CD4-positive, alpha-beta T cell treated with Interleukin-4 for 1 hour (primary cell): ENCODE results near the gene AKAP9.
"Not testable (repeated sequence)": the region's sequence is repeated elsewhere in the genome, so short reads cannot be mapped to it uniquely, and the experiment has no call there.

Source experiments
- DNase-seq, 2 donors: peaks; one replicate each; pipeline ENCODE4 v3.0.0-alpha.2; 2020 to 2022

Gene AKAP9

DNA sequence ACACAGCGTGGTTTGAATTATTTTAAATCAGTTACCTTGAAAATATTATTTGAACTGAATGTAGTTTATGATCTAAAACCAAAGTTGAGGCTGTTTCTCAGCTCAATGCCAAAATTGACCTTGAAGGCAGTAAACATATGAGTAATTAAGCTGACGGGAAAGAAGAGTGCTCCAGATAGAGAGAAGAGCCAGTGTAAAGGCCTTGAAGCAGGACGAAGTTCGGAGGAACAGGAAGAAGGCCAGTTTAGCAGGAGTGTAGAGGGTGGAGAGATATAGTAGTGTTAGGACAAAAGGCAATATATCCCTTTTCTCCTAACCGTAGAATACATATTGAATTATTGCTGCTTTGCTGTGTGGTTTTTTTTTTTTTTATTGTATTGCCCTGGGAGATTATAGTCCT is 130.4 kb downstream of the AKAP9 start:
- no peak for DNase-seq

DNA sequence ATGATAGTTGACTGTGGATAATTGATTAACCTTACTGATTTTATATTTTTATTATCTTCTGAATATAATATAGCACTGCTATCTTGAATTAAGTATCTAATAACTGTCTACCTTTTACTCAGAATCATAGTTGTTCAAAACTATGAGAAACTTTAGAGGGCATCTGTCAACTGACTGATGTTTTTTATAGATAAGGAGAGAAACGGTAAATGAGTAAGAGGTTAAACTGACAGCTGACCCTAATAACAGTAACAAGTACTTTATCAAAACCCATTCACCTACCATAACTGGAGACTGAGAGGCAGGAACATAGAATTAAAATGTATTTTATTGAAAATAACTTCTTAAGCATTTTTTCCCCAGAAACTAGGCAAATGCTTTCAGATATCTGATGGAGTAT is 131.5 kb downstream of the AKAP9 start:
- DNase-seq: no peak

DNA sequence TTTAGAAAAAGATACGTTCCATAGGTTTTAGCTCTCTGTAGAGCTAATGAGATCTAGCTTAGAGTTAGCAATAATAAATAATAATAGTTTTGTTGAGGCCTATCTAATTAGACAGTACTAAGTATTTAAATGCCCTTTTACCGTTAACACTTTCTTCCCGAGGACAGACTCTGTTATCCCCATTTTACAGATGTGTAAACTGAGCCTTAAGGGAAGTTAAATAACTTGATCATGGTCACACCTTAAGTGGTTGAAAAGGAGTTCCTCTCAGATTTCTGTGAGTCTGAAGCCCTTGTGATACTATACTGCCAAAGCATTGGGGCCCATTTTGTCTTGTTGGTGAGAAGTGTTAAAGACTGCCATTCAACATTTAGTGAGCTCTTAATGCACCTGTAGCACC is 132.0 kb downstream of the AKAP9 start:
- no peak for DNase-seq

DNA sequence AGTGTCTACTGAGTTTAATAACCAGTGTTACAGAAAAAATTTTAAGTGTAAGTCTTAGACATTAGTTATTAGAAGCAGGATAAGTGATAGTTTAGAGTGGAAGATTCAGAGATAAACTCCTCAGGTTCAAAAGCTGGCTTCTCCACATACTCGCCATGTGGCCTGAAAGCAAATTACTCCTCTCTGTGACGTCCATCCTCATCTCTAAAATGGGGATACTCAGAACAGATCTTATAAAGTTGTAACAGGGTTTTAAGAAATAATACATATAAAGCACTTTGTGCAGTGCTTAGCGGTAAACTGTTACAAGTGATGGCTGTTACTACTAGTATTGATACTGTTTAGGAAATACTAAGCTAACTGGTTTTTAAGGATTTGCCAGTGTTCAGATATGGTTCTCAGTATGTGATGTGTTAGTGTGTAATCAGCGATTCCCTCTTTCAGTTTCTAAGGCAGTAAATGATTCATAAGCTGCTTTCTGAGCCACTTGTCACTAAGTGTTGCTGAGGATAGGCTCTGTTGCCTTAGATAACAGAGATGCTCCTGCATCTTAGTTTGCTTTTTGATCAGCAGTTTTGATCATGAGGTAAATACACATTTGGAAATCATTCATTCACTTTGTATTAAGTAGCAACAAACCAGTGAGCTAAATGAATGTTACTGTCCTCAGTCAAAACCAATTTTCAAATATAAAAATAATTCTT is 134.9 kb downstream of the AKAP9 start:
- no peak for DNase-seq

DNA sequence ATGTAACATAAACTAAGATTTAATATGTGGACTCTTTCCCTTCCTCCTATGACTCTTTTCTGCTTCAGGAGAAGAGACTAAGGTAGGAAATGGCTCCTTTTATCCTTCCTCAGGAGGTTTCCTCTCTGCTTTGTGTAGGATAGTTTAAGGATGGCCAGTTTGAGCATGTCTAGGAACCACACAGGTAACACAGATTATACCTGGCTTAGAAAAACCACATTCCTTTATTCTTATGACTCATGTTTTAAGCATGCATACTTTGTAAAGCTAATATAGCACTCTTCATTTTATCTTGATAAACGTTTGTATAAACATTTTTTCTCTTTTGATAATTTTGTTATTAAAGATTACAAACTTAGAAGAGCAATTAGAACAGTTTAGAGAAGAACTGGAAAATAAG is 135.8 kb downstream of the AKAP9 start:
- DNase-seq: no peak

DNA sequence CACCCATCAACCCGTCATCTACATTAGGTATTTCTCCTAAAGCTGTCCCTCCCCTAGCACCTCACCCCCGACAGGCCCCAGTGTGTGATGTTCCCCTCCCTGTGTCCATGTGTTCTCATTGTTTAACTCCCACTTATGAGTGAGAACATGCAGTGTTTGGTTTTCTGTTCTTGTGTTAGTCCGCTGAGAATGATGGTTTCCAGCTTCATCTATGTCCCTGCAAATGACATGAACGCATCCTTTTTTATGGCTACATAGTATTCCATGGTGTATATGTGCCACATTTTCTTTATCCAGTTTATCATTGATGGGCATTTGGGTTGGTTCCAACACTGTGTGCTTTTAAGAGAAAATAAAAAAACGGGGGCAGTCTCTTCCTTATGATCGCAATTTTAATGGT is 143.3 kb downstream of the AKAP9 start:
- not testable (repeated sequence) for DNase-seq

DNA sequence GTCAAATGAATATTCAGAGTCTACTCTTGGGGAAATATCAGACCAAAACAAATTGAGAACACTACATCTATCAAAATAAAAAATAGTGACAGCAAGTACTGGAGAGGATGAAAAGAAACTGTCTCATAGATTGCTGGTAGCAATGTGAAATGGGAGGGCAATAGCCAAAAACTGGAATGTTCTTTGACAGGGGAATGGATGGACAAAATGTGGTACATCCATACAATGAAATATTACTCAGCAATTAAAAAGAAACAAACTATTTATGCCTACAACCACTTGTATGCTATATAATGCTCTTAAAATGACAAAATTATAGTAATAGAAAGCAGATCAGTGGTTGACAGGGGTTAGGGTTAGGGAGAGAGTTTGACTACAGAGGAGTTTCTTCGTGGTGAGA is 147.6 kb downstream of the AKAP9 start:
- DNase-seq: no peak

DNA sequence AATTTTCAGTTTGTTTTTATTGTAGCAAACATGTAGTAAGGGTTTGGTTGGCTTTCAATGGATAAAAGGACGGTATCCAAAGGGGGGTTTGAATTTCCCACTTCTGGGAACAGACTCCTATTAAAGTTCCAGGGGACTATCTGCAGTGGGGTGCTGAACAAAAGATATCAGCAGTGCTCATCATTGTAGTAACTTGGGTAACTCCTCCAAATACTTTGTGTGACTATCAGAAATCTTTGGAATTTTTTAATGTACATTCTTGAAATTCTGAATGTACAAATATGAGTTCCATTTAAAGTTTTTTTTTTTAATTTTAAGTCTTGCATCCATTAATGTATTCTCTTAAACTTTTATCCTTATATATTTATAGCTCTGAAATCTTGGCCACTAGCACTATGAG is 151.5 kb downstream of the AKAP9 start:
- no peak for DNase-seq

DNA sequence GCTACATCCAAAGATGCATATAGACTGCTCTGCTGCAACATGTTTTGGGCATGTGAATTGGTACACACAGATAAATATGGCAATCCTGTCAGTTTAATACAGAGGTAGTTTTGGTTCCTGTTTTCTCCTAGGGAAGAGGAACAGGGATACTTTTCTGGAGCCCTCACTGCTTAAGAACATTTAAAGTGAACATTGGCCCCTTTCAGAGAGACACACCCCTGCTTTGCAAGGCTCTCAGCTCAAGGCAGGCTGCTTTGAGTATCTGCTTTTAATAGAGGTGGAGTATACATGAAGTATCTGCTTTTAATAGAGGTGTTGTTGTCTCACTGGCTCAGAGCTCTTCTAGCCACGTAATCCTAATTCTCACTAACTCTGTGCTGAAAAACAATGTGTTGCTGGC is 154.7 kb downstream of the AKAP9 start:
- no peak for DNase-seq

DNA sequence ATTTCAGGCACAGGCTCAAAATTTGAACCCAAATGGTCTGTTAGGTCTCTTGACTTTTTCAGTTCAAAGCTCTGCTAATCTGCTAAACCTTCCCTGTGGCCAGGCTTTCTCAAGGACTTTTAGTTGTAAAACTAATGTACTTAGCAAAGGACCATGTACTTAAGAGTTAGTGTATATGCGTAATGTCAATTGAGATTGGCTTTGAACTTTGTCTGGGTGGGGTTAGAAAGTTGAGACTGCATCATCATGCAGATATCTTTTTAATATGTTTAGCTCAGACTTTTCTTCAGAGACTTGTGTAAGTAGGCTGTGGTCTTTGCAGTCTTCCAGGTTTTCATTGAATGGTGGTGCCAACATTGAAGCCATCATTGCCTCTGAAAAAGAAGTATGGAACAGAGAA is 159.9 kb downstream of the AKAP9 start:
- DNase-seq: no peak

DNA sequence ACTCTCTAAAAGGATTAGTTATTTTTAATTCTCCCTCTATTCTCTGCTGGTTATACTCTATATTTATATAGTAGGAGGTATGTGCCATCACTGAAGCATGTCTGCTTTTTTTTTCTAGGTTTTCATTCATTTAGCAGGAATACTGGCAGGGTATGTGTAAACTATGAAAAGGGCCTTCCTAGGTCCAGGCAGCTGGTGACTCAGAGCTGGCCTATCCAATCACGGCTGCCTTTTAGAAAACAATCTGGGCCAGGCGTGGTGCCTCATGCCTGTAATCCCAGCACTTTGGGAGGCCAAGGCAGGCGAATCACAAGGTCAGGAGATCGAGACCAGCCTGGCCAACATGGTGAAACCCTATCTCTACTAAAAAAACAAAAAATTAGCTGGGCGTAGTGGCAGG is 162.2 kb downstream of the AKAP9 start:
- not testable (repeated sequence) for DNase-seq

DNA sequence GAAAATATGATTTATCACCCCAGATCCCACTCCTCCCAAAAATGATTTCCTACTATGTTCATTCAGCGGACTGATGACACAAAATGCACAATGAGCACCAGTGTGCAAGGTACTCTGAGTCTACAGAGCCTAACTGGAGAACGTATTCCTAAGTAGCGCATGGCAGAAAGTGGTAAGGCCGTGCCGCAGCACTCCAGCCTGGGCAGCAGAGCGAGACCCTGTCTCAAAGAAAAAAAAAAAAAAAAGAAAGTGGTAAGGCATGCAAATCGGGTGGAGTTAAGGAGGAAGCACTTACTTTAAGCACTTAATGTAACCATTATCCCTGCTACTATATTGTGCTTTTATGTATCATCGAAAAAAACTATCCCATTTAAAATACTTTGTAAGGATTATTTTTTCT is 168.2 kb downstream of the AKAP9 start:
- no peak for DNase-seq

DNA sequence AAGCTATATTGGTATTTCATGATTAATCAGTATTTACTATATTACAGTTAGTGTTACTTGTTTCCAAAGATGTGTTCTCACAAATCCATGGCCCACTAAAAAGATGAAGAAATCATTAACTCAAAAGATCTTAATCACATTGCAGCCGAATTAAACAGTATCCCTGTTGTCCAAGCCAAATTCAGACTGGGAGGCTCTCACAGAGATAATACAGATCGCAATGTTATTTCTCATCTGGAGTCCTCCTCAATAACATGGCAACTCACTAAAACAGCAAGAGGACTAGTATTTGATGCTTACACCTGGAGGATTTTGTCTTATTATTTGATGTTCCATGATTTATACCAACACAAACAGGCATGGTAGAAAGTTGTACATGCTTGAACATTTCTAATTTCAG is 170.2 kb downstream of the AKAP9 start:
- no peak for DNase-seq

DNA sequence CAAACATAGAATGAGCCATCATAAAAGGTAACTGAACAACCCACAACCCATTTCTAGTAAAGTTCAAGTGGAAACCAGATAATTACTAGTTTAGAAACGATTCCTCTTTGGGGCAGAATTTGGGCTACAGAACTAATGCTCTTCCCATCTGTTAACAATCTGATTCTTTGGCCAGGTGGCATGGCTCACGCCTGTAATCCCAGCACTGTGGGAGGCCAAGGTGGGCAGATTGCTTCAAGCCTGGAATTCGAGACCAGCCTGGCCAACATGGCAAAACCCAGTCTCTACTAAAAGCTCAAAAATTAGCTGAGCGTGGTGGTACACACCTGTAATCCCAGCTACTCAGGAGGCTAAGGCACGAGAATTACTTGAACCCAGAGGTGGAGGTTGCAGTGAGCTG is 175.2 kb downstream of the AKAP9 start:
- DNase-seq: no peak

DNA sequence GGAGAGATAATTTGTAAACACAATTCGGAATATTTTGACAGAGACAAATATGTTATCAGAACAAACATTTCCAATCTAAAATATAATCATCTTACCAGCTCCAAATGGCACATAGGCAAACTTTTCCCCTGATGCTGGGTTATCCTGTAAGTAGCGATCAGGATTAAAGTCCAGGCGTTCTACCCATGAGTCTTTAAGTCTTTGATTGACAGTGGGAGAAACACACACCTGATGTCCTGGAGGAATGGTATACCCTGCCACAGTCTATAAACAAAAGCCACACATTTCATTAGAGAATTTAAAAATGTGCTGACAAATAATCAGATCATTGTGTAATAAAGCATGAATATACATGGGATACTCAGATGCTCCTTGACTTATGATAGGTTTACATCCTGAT is 176.3 kb downstream of the AKAP9 start:
- no peak for DNase-seq

DNA sequence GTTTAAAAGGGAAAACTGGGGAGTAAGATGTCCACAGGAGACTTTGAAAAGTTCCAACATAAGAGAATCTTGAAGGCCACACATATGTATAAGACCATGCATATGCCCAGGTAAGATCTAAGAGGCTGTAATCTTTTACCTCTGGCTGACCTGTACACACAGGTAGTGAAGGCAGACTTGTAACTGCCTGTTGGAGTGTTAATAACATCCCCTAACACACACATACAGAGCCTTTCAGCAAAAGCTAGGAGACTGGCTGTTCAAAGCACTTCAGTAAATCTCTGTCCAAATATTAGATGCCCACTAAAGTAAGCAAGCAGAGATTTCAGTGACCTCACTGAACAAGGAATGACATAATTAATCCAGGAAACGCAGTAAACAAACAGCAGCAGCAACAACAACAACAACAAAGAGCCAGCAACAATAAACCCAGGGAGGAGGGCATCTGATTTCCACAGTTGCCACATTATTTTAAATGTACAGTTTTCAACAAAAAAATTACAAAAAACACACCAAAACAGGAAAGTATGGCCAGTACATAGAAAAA is 178.6 kb downstream of the AKAP9 start:
- DNase-seq: no peak

DNA sequence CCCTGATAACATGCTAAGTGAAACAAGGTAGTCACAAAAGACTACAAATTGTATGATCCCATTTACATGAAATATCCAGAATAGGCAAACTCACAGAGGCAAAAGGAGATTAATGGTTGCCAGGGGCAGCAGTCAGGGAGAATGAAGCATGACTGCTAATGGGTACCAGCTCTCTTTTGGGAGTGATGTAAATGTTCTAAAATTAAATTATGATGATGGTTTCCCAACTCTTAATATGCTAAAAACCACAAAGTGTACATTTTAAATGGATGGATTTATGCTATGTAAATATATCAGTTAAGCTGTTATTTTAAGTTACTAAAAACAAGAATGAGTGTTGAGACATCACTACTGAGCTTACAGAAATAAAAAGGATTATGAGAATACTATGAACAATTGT is 181.0 kb downstream of the AKAP9 start:
- no peak for DNase-seq

DNA sequence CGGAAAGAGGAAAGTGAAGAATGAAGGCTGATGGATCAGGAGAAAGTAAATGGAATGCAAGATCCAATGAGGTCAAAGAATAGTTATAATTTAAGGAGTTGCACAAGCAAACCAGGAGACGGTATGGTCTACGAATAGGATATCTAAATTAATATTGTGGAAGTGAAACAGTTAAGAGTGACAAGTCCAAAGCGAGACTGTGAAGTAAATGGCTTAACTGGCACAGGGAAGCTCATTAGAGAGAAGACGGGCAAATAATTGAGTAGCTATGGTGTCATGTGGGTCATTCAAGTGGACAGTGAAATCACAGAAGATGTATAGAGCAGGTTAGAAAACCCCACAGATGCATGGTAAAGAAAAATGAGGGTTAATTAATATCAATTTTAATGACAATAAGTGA is 190.4 kb downstream of the AKAP9 start:
- no peak for DNase-seq

DNA sequence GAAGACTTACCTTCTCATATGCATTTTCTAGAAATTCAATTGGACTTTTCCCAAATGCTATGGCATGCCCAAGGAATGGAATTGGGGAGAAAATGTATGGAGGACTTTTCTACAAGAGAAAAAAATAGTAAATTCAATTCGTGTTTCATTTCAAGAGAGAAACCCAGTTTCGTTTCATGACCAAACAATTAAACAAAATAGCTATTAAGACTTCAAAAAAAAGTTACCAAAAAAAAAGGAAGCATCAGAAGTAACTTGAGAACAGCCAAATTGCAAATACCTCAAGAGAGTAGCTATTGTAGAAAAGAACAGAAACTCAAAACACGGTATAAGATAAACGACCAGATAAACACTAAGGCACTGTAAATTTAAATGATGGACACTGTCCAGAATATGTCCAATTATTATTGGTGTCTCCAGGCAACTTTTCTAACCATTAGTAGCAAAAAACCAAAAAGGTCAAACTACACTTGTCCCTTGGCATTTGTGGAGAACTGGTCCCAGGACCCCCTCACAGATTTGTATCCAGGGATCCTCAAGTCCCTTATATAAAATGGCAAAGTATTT is 191.2 kb downstream of the AKAP9 start:
- no peak for DNase-seq

DNA sequence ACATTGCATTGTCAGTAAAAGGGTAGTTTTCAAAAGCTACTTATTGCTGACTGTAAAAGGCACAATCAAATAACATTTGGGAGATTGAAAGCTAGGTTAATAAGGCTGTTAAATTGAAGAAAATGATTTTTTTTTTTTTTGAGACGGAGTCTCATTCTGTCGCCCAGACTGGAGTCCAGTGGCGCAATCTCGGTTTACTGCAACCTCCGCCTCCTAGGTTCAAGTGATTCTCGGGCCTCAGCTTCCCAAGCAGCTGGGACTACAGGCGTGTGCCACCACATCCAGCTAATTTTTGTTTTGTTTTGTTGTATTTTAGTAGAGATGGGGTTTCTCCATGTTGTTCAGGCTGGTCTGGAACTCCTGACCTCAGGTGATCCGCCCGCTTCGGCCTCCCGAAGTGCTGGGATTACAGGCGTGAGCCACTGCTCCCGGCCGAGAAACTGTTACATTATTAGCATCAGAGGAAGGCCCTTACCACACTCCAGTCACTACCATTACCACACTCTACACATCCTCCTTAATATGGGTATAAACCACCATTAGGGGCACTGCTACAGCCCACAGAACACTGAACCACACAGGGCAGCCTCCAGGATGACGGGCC is 192.6 kb downstream of the AKAP9 start:
- DNase-seq: no peak

DNA sequence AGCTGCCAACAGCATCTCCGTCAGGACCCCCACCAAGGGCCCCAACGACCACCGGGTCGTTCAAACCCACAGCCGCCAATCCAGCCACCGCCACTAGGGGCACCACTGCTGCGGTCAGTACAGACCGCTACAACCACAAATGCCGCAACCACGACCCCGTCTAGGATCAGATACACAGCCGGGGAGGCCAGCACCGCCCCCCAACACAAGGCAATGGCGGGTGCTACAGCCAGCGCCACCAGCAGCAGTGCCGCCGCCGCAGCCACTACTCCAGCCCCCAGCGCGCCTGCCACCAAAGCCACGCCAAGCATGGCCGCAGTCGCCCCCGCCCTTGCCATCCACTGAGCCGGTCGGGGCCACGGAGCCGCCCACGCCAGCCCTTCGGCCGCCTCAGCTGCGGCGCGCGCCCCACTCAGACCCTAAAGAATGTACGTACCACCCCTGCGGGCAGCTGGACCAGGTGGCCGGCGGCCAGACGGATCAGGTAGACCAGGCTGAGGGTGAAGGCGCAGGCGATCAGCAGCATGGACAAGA is 193.1 kb downstream of the AKAP9 start:
- peak; percentile 74 to 75 for DNase-seq

DNA sequence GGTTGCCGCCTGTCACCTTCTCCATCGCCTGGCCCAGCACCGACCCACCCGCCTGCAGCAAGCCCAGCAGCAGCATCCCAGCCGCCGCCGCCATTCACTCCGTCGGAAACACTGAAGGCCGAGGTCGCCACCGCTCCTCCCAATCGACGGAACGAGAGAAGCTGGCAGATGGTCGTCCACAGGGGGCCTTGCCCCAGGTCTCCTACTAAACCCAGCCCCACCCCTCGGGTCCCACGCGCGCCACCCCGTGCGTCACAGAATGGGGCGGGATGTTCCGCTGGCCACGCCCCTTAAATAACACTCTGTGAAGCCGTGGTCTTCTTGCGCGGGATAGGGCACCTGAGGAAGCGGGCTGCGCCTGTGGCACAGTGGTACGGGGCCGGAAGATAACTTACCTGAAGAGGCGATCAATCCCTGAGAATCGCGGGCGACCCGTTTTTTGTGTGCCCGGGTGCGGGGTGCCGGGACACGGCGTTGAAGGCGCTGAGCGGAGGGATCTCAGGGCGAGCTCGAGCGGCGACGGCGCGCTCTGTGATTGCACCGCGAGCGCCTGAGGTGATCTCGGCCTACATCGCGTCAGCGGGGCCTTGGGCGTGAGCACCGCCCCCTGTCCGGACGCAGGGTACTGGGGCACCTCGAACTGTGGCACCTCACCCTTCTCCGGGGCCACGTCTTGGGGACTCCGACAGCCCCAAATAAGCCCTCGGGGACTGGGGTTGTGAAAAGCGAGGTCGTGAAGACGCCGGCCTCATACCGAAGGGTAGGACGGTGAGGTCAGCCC is 193.8 kb downstream of the AKAP9 start, which contains the start of gene CYP51A1:
Gene CYP51A1 (minus strand): TSS at position 207 of the 781 bp plus-strand sequence. CDS start 113 bp downstream, at position 94.
- peak; percentile 92 to 95 for DNase-seq
